Stimulated activated naive CD4-positive, alpha-beta T cell (primary cell): ENCODE results near the gene DNAAF5.

Experiments
- DNase-seq, 6 experiments: peaks; one replicate each; lab custom pipeline; 2025; lab: John Stamatoyannopoulos, UW

Gene DNAAF5

GRCh38 chr7:768881-769504 is 42.5 kb downstream of the DNAAF5 start:
- DNase-seq, result no peak

GRCh38 chr7:770336-770735 is 43.8 kb downstream of the DNAAF5 start:
- no peak for DNase-seq

GRCh38 chr7:770741-771166 is 44.3 kb downstream of the DNAAF5 start:
- no peak for DNase-seq

- no peak for DNase-seq
Observed at GRCh38 chr7:771234-772004, 44.9 kb downstream of the DNAAF5 start.

GRCh38 chr7:772005-772294 is 45.5 kb downstream of the DNAAF5 start:
- DNase-seq, result no peak

- no peak for DNase-seq
Observed at GRCh38 chr7:772392-772791, 45.9 kb downstream of the DNAAF5 start.

GRCh38 chr7:772861-773621 is 46.5 kb downstream of the DNAAF5 start:
- DNase-seq, result no peak

- DNase-seq, result no peak
Observed at GRCh38 chr7:773622-773915, 47.1 kb downstream of the DNAAF5 start.

GRCh38 chr7:774161-775109 is 47.9 kb downstream of the DNAAF5 start:
- peak in 5 of 6 experiments; percentile 43 to 67 (median 61) for DNase-seq

- DNase-seq, result no peak
Observed at GRCh38 chr7:776381-776780, 49.9 kb downstream of the DNAAF5 start.

- no peak for DNase-seq
Observed at GRCh38 chr7:776992-777727, 50.7 kb downstream of the DNAAF5 start.

GRCh38 chr7:777728-778078 is 51.2 kb downstream of the DNAAF5 start:
- no peak for DNase-seq

- DNase-seq, result no peak
Observed at GRCh38 chr7:778271-778967, 51.9 kb downstream of the DNAAF5 start.

GRCh38 chr7:778968-779451 is 52.5 kb downstream of the DNAAF5 start:
- no peak for DNase-seq

GRCh38 chr7:779480-779879 is 53.0 kb downstream of the DNAAF5 start:
- DNase-seq, result no peak

GRCh38 chr7:780081-780480 is 53.6 kb downstream of the DNAAF5 start:
- DNase-seq, result no peak

GRCh38 chr7:780516-780915 is 54.0 kb downstream of the DNAAF5 start:
- DNase-seq, result no peak

- DNase-seq, result no peak
Observed at GRCh38 chr7:781186-781849, 54.8 kb downstream of the DNAAF5 start.

- no peak for DNase-seq
Observed at GRCh38 chr7:781936-782529, 55.5 kb downstream of the DNAAF5 start.
